ENCODE measurements around the gene RSPH4A. TPM values are rescaled to one million over a fixed set of nuclear protein-coding genes. Genes with fewer than 3 reads are reported as not detected.
A peak's percentile ranks its signal among the peaks of the same experiment; 100 is the strongest.

Gene RSPH4A
- total RNA-seq, 1 experiment from 2014 or later, result 0.04 TPM

DNA sequence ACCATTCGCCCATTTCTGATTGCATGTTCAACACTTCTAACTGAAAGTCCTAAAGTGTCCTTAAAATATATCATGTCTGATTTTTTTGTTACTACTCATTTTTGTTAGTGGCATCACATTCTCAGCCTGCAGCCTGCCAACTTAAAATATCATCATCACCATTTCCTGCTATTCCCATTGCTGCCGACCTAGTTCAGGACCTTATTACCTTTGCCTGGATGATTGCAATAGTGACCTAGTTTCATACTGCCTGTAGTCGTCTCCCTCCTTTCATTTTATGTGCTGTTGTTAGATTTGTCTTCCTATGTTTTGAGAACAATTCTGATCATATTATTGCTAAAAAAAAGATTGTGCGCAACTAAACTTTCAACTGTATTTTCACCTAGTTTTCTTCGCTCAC is 38.8 kb upstream of the RSPH4A start:
- no peak overlapping the region for H3K4me2 ChIP-seq (ENCODE audit: low read length)
- H3F3A ChIP-seq (ENCODE audit: low read length, unreplicated experiment), result no peaks in the 10 kb centered on the region
- no peaks in the 10 kb centered on the region for H3K9me3 ChIP-seq (ENCODE audit: low read length)
- ChIA-PET POLR2A (ENCODE audit: unreplicated experiment) (no interaction called here), CTCF (no interaction called here)
- 0 out of 2 replicates have a peak, but pooled peaks cover 3% of the 10 kb centered on the region for H4K20me1 ChIP-seq (ENCODE audit: low read length)
- TF ChIP-seq EZH2phosphoT487 (IDR thresholded peaks at IDR 0.05; ENCODE audit: borderline replicate concordance, low read length) (no peak), EZH2 (IDR thresholded peaks at IDR 0.05; ENCODE audit: low read length, unreplicated experiment) (no peak)
- TF ChIP-seq, protein P1, sequence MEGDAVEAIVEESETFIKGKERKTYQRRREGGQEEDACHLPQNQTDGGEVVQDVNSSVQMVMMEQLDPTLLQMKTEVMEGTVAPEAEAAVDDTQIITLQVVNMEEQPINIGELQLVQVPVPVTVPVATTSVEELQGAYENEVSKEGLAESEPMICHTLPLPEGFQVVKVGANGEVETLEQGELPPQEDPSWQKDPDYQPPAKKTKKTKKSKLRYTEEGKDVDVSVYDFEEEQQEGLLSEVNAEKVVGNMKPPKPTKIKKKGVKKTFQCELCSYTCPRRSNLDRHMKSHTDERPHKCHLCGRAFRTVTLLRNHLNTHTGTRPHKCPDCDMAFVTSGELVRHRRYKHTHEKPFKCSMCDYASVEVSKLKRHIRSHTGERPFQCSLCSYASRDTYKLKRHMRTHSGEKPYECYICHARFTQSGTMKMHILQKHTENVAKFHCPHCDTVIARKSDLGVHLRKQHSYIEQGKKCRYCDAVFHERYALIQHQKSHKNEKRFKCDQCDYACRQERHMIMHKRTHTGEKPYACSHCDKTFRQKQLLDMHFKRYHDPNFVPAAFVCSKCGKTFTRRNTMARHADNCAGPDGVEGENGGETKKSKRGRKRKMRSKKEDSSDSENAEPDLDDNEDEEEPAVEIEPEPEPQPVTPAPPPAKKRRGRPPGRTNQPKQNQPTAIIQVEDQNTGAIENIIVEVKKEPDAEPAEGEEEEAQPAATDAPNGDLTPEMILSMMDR (conservative IDR thresholded peaks at IDR 0.05; ENCODE audit: low read depth, low read length), result no peak
- H3K79me2 ChIP-seq (ENCODE audit: low read length), result peaks cover 77% of the 10 kb centered on the region
- no peak for ATAC-seq
- H3K4me1 ChIP-seq (ENCODE audit: insufficient read depth, low read length), result peaks cover 9% of the 10 kb centered on the region; the same call in 1 of the 2 replicates
- no peak for DNase-seq
- no peaks in the 10 kb centered on the region for H3K9me2 ChIP-seq (replicated peaks; ENCODE audit: low read length)
- peaks cover 4% of the 10 kb centered on the region; the same call in 1 of the 2 replicates for H3K36me3 ChIP-seq (ENCODE audit: low read depth, low read length)
- no peak overlapping the region for H3K9ac ChIP-seq (ENCODE audit: low read length)
- H2AFZ ChIP-seq (ENCODE audit: low read length), result no peak overlapping the region
- H3K4me3 ChIP-seq (ENCODE audit: low read length), result no peak overlapping the region
- H3K27ac ChIP-seq (ENCODE audit: low read length), result no peak overlapping the region
- H3K27me3 ChIP-seq (ENCODE audit: low read length), result no peaks in the 10 kb centered on the region
- intact Hi-C loops (cut with micrococcal nuclease), result no loop called here
- BruUV-seq (replicated peaks), result no TSS peak

DNA sequence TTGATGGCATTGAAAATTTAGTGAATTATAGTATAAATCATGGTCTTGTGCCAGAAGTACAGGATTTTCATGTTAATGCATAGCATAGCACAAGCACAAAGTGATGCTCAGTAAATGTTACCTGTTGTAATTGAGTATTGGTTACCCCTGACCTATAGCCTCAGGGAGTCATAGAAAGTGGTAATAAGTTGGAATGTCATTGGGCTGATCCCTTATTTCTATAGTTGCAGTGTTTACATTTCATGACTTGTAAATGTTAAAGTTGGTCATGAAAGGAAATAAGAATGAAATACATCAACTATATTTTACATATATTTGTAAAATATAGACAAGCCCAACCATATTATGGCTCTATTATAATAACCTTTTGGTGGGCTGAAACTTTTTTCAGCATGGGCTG is 37.9 kb upstream of the RSPH4A start:
- Histone ChIP-seq H2AFZ (ENCODE audit: low read length) (no peak overlapping the region), H3K4me3 (ENCODE audit: low read length) (no peak overlapping the region), H3K4me1 (ENCODE audit: insufficient read depth, low read length) (peaks cover 1% of the 10 kb centered on the region; the same call in 1 of the 2 replicates), H3K9me3 (ENCODE audit: low read length) (no peaks in the 10 kb centered on the region), H3K9me2 (replicated peaks; ENCODE audit: low read length) (no peaks in the 10 kb centered on the region), H3F3A (ENCODE audit: low read length, unreplicated experiment) (no peaks in the 10 kb centered on the region), H3K27me3 (ENCODE audit: low read length) (no peaks in the 10 kb centered on the region), H3K79me2 (ENCODE audit: low read length) (peaks cover 68% of the 10 kb centered on the region), H4K20me1 (ENCODE audit: low read length) (no peaks in the 10 kb centered on the region), H3K4me2 (ENCODE audit: low read length) (no peak overlapping the region), H3K36me3 (ENCODE audit: low read depth, low read length) (peaks cover 4% of the 10 kb centered on the region; the same call in 1 of the 2 replicates), H3K9ac (ENCODE audit: low read length) (no peak overlapping the region), H3K27ac (ENCODE audit: low read length) (no peak overlapping the region)
- ATAC-seq (peak; percentile 53), DNase-seq (no peak)
- BruUV-seq (replicated peaks), result no TSS peak
- POLR2A ChIA-PET (ENCODE audit: unreplicated experiment), result no interaction called here
- TF ChIP-seq EZH2phosphoT487 (IDR thresholded peaks at IDR 0.05; ENCODE audit: borderline replicate concordance, low read length), result no peak
- TF ChIP-seq, protein P1 (conservative IDR thresholded peaks at IDR 0.05; ENCODE audit: low read depth, low read length), result no peak
- intact Hi-C loops (cut with micrococcal nuclease), result no loop called here
- CTCF ChIA-PET, result no interaction called here

DNA sequence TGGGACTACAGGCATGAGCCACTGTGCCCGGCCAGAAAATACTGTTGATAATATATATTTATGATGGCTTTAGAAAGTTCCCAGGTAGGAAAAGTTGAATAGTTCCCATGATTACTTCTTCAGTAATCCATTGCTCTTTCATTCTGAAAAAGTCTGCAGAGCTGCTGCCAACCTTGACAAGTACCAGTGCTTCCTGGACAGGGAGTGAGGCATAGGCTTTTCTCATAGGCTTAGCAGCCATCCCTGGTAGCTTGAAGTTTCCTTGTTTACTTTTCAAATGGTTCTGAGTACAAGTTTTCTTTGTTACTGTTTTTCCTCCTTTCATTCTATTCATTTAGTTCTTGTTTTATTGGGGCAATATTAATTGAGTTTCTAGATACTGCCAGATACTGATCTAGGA is 37.1 kb upstream of the RSPH4A start:
- Histone ChIP-seq H4K20me1 (ENCODE audit: low read length) (no peaks in the 10 kb centered on the region), H3K9me3 (ENCODE audit: low read length) (no peaks in the 10 kb centered on the region), H3K27me3 (ENCODE audit: low read length) (no peaks in the 10 kb centered on the region), H3K9me2 (replicated peaks; ENCODE audit: low read length) (no peaks in the 10 kb centered on the region), H3K4me3 (ENCODE audit: low read length) (no peak overlapping the region), H3K36me3 (ENCODE audit: low read depth, low read length) (peaks cover 4% of the 10 kb centered on the region; the same call in 1 of the 2 replicates), H3K9ac (ENCODE audit: low read length) (no peak overlapping the region), H3K4me2 (ENCODE audit: low read length) (no peak overlapping the region), H2AFZ (ENCODE audit: low read length) (no peak overlapping the region), H3F3A (ENCODE audit: low read length, unreplicated experiment) (no peaks in the 10 kb centered on the region), H3K4me1 (ENCODE audit: insufficient read depth, low read length) (no peaks in the 10 kb centered on the region; the same call in 1 of the 2 replicates), H3K79me2 (ENCODE audit: low read length) (peaks cover 60% of the 10 kb centered on the region), H3K27ac (ENCODE audit: low read length) (no peak overlapping the region)
- BruUV-seq (replicated peaks), result no TSS peak
- no peak for DNase-seq
- intact Hi-C loops (cut with micrococcal nuclease), result no loop called here
- ChIA-PET POLR2A (ENCODE audit: unreplicated experiment) (no interaction called here), CTCF (no interaction called here)
- no peak for ATAC-seq
- TF ChIP-seq, protein P1 (conservative IDR thresholded peaks at IDR 0.05; ENCODE audit: low read depth, low read length), result no peak
- TF ChIP-seq EZH2phosphoT487 (IDR thresholded peaks at IDR 0.05; ENCODE audit: borderline replicate concordance, low read length) (no peak), EZH2 (IDR thresholded peaks at IDR 0.05; ENCODE audit: low read length, unreplicated experiment) (no peak)

Data from PC-3 (cell line).